Tibial nerve (tissue), 4 donors: ENCODE data around the gene UBE2E2. TPM values are rescaled to one million over a fixed set of nuclear protein-coding genes. Genes with fewer than 3 reads are reported as not detected.
A peak's percentile ranks its signal among the peaks of the same experiment; 100 is the strongest.

Source experiments
- DNase-seq, 2 donors: peaks; one replicate each; pipeline ENCODE4 v3.0.0-alpha.2; 2019; ENCODE audit warnings: low spot score in 2 of 2
- H3K27ac ChIP-seq, 4 donors: fragments of 200-600 bp; sonication (generic) in 3 of 4; one replicate each; pipeline ENCODE4 v1.5.1; 2017 to 2019; ENCODE audit warnings: mild to moderate bottlenecking in 1 of 4
- H3K27me3 ChIP-seq, 2 donors: fragments of 200-600 bp; sonication (generic) in 1 of 2; one replicate each; pipeline versions ENCODE4 v1.5.1 to v1.6.0; 2017 to 2019
- H3K36me3 ChIP-seq, 3 donors: fragments of 200-600 bp; sonication (generic); one replicate each; pipeline ENCODE4 v1.5.1; 2018 to 2019
- H3K4me1 ChIP-seq, 4 donors: fragments of 200-600 bp; sonication (generic) in 3 of 4; one replicate each; pipeline ENCODE4 v1.5.1; 2017 to 2019
- H3K4me3 ChIP-seq, 4 donors: fragments of 200-600 bp; sonication (generic) in 3 of 4; one replicate each; pipeline ENCODE4 v1.5.1; 2017 to 2019; ENCODE audit warnings: mild to moderate bottlenecking in 1 of 4, moderate library complexity in 1 of 4
- H3K9me3 ChIP-seq, 4 donors: fragments of 200-600 bp; sonication (generic) in 3 of 4; one replicate each; pipeline ENCODE4 v1.5.1; 2017 to 2019
- CTCF ChIP-seq, 5 experiments: fragments of 200-600 bp in 3 of 5; fragments of 450-650 bp in 2 of 5; sonication (generic) in 3 of 5; IDR thresholded peaks; one replicate each; pipeline ENCODE4 v1.5.1; 2016 to 2019; ENCODE audit warnings: antibody characterized with exemption in 5 of 5, mild to moderate bottlenecking in 3 of 5, moderate library complexity in 2 of 5
- EP300 ChIP-seq, 2 donors: sonication (generic); formaldehyde crosslinking; IDR thresholded peaks; one replicate each; pipeline ENCODE4 v1.6.1; 2017; ENCODE audit warnings: antibody characterized with exemption in 2 of 2, mild to moderate bottlenecking in 1 of 2
- POLR2A ChIP-seq, 2 donors: fragments of 450-650 bp; IDR thresholded peaks; one replicate each; pipeline ENCODE4 v1.6.1; 2017; ENCODE audit warnings: antibody characterized with exemption in 2 of 2, mild to moderate bottlenecking in 2 of 2, moderate library complexity in 2 of 2
- WGBS, 2 donors: methylation state at CpG; one replicate each; pipeline ENCODE4 v1.1.5; 2018; 5-methylcytosine and 5-hydroxymethylcytosine counted together
- small RNA-seq: library from RNA; depleted of rRNA; stranded (forward); fragments of <200 nt; gene quantifications from one replicate; pipeline ENCODE3, GENCODE V24; 2016
- total RNA-seq, 4 donors: library from RNA; depleted of rRNA; stranded (reverse); fragments of >200 nt; gene quantifications; one replicate each; pipeline ENCODE4 v1.1.0, GENCODE V29; 2016

Gene UBE2E2
- total RNA-seq, 4 donors from 2014 or later, result 67.1 to 222 (median 130) TPM

- Histone ChIP-seq H3K9me3 (peaks cover 0 to 13% (median 4%) of the 10 kb centered on the region in 4 donors), H3K36me3 (no peaks in the 10 kb centered on the region), H3K27ac (no peak overlapping the region), H3K4me1 (peaks cover 0 to 24% (median 0%) of the 10 kb centered on the region in 4 donors), H3K4me3 (no peak overlapping the region), H3K27me3 (no peaks in the 10 kb centered on the region)
- DNase-seq, result no peak
- 81 to 88% methylated on average over 5 of the region's 5 CpGs for WGBS, 2 donors
- no peak for TF ChIP-seq EP300 (IDR thresholded peaks at IDR 0.05)
- TF ChIP-seq CTCF (IDR thresholded peaks at IDR 0.05), result no peak
- TF ChIP-seq POLR2A (IDR thresholded peaks at IDR 0.05), result no peak
Observed at GRCh38 chr3:23629181-23629894, 426.2 kb downstream of the UBE2E2 start.

GRCh38 chr3:23633261-23633960 is 430.3 kb downstream of the UBE2E2 start:
- TF ChIP-seq CTCF (IDR thresholded peaks at IDR 0.05), result no peak
- TF ChIP-seq POLR2A (IDR thresholded peaks at IDR 0.05), result no peak
- TF ChIP-seq EP300 (IDR thresholded peaks at IDR 0.05), result no peak
- Histone ChIP-seq H3K4me3 (no peak overlapping the region), H3K27me3 (no peaks in the 10 kb centered on the region), H3K36me3 (no peaks in the 10 kb centered on the region), H3K9me3 (no peaks in the 10 kb centered on the region), H3K4me1 (peaks cover 0 to 26% (median 0%) of the 10 kb centered on the region in 4 donors), H3K27ac (peak overlapping the region in 1 of 4 donors; percentile 17)
- WGBS, 2 donors, result 59 to 73% methylated on average over 6 of the region's 6 CpGs
- DNase-seq, result no peak

- 95 to 97% methylated on average over 3 of the region's 3 CpGs for WGBS, 2 donors
Observed at GRCh38 chr3:23637339-23637738, 434.2 kb downstream of the UBE2E2 start.

GRCh38 chr3:23640471-23641146 is 437.5 kb downstream of the UBE2E2 start:
- Histone ChIP-seq H3K4me3 (no peak overlapping the region), H3K9me3 (no peaks in the 10 kb centered on the region), H3K36me3 (no peaks in the 10 kb centered on the region), H3K27me3 (no peaks in the 10 kb centered on the region), H3K27ac (peak overlapping the region in 2 of 4 donors; percentile 78 to 80), H3K4me1 (peaks cover 0 to 14% (median 0%) of the 10 kb centered on the region in 4 donors)
- WGBS, 2 donors, result 0 to 2% methylated on average over 1 of the region's 1 CpG
- TF ChIP-seq CTCF (IDR thresholded peaks at IDR 0.05) (no peak), EP300 (IDR thresholded peaks at IDR 0.05) (peak in 1 of 2 donors; percentile 16), POLR2A (IDR thresholded peaks at IDR 0.05) (no peak)
- no peak for DNase-seq

More at GRCh38 chr3:23637339-23637738, 434.2 kb downstream of the UBE2E2 start:
- Histone ChIP-seq H3K4me3 (no peak overlapping the region), H3K36me3 (no peaks in the 10 kb centered on the region), H3K27ac (no peak overlapping the region), H3K27me3 (no peaks in the 10 kb centered on the region), H3K4me1 (peaks cover 0 to 35% (median 0%) of the 10 kb centered on the region in 4 donors), H3K9me3 (no peaks in the 10 kb centered on the region)
- TF ChIP-seq CTCF (IDR thresholded peaks at IDR 0.05), result no peak
- no peak for TF ChIP-seq EP300 (IDR thresholded peaks at IDR 0.05)
- TF ChIP-seq POLR2A (IDR thresholded peaks at IDR 0.05), result no peak
- no peak for DNase-seq

Small RNAs within 50 kb of the gene (small RNA-seq; reads per million reads assigned to genes)
- gene AC121251.1 (not detected), gene RF00019 (not detected), gene RNU6-788P (not detected), gene RNU6-922P (not detected)
